Activated CD4-positive, alpha-beta memory T cell treated with anti-CD3 and anti-CD28 coated beads for 36 hours (primary cell): ENCODE data around the gene USP22. TPM values are rescaled to one million over a fixed set of nuclear protein-coding genes. Genes with fewer than 3 reads are reported as not detected.

ENCODE experiments used
- CTCF ChIA-PET: fragments of 350-600 bp; sonication (Branson Sonifier 250); formaldehyde crosslinking; loops from one replicate; lab custom pipeline; 2021; ENCODE audit warnings: antibody characterized with exemption, inconsistent platforms; lab: Charles Lee
- POLR2A ChIA-PET: fragments of 350-600 bp; sonication (Branson Sonifier 250); formaldehyde crosslinking; loops from one replicate; lab custom pipeline; 2021; ENCODE audit warnings: antibody characterized with exemption; lab: Charles Lee
- DNase-seq: peaks from one replicate; pipeline ENCODE4 v3.0.0-alpha.2; 2020
- H3K27ac Mint-ChIP-seq: one replicate; pipeline ENCODE4 v1.8.0; 2021; ENCODE audit warnings: mixed read lengths
- H3K27me3 Mint-ChIP-seq: one replicate; pipeline ENCODE4 v1.8.0; 2021; ENCODE audit warnings: mixed read lengths
- H3K36me3 Mint-ChIP-seq: one replicate; pipeline ENCODE4 v1.8.0; 2021; ENCODE audit warnings: mixed read lengths
- H3K4me1 Mint-ChIP-seq: one replicate; pipeline ENCODE4 v1.8.0; 2021; ENCODE audit warnings: low read depth, mixed read lengths
- H3K4me3 Mint-ChIP-seq: one replicate; pipeline ENCODE4 v1.8.0; 2021; ENCODE audit warnings: mild to moderate bottlenecking, mixed read lengths
- H3K9me3 Mint-ChIP-seq: one replicate; pipeline ENCODE4 v1.8.0; 2021; ENCODE audit warnings: mixed read lengths
- intact Hi-C: fragments of 100-400 bp; cut with micrococcal nuclease; formaldehyde crosslinking; loops from one replicate; pipeline ENCODE4 v1.15.1; 2023
- total RNA-seq, 2 experiments: library from RNA; stranded (reverse); gene quantifications; one replicate each; pipeline ENCODE4 v1.2.3, GENCODE V29; 2021

USP22 gene
- total RNA-seq, 2 experiments from 2014 or later: 120 to 124 TPM

DNA sequence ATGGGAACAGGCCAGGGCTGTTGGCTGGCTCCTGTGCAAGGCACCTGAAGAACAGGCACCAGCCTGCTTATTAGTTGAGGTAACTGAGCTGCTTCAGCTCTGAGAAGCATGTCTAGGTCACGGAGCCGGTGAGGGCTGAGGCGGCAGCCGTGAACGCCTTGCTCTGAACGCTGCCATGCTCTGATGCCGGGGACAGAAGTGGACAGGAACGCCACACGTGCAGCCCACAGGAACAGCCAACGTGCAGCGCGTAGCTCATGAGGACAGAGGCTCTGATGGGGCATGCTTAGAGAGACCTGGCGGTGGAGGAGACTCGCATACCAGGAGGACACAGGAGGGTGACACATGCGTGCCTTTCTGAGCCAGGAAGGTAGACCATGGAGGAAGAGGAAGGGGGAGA is 25.6 kb downstream of the USP22 start:
- ChIA-PET POLR2A (interaction anchor here (0.8 kb wide), 1 partner anchor 26 kb away, joined by 3 read pairs; the partner anchor contains the start of gene USP22), CTCF (interaction anchor here (1.1 kb wide), 1 partner anchor 26 kb away, joined by 4 read pairs; the partner anchor contains the start of gene USP22)
- intact Hi-C loops: no loop called here
- peaks cover 12% of the 10 kb centered on the region for H3K4me1 Mint-ChIP-seq
- no peak for DNase-seq
- H3K9me3 Mint-ChIP-seq: no peaks in the 10 kb centered on the region
- H3K4me3 Mint-ChIP-seq: no peak overlapping the region
- peaks cover 70% of the 10 kb centered on the region for H3K36me3 Mint-ChIP-seq
- no peaks in the 10 kb centered on the region for H3K27me3 Mint-ChIP-seq
- no peak overlapping the region for H3K27ac Mint-ChIP-seq

GRCh38 chr17:21016826-21017225 is 26.0 kb downstream of the USP22 start:
- intact Hi-C loops: no loop called here
- H3K4me3 Mint-ChIP-seq: no peak overlapping the region
- ChIA-PET POLR2A (interaction anchor here (0.8 kb wide), 1 partner anchor 26 kb away, joined by 3 read pairs; the partner anchor contains the start of gene USP22), CTCF (interaction anchor here (1.1 kb wide), 1 partner anchor 27 kb away, joined by 4 read pairs; the partner anchor contains the start of gene USP22)
- H3K27ac Mint-ChIP-seq: no peak overlapping the region
- H3K9me3 Mint-ChIP-seq: no peaks in the 10 kb centered on the region
- no peaks in the 10 kb centered on the region for H3K27me3 Mint-ChIP-seq
- peaks cover 72% of the 10 kb centered on the region for H3K36me3 Mint-ChIP-seq
- H3K4me1 Mint-ChIP-seq: peaks cover 12% of the 10 kb centered on the region
- no peak for DNase-seq

DNA sequence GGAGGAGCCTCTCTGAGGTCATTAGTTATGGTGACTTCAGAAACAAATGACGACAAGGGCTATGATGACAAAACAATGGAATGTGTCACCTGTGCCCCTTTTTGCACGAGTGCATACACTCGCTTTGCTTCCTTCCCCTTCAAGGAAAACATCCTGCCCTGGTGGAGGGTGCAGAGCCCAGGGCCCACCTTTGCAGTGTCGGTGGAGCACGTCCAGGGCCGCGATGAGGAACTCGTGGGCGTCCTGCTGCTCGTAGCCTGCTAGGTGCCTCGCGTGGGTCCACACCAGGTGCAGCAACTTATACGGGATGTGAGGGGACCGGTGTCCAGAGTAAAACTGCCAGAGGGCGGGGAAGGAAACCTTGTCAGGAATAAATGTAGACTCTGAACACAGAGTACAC is 27.2 kb downstream of the USP22 start:
- Mint-ChIP-seq H3K4me3 (no peak overlapping the region), H3K4me1 (peaks cover 12% of the 10 kb centered on the region), H3K27me3 (no peaks in the 10 kb centered on the region), H3K36me3 (peaks cover 71% of the 10 kb centered on the region), H3K9me3 (no peaks in the 10 kb centered on the region), H3K27ac (no peak overlapping the region)
- ChIA-PET POLR2A (no interaction called here), CTCF (interaction anchor here (1.7 kb wide), 1 partner anchor 23 kb away, joined by 6 read pairs; no protein-coding TSS in a partner anchor)
- intact Hi-C loops: no loop called here
- no peak for DNase-seq

GRCh38 chr17:21014498-21014897 is 28.3 kb downstream of the USP22 start:
- Mint-ChIP-seq H3K27ac (no peak overlapping the region), H3K36me3 (peaks cover 64% of the 10 kb centered on the region), H3K27me3 (no peaks in the 10 kb centered on the region), H3K4me1 (peaks cover 7% of the 10 kb centered on the region), H3K9me3 (no peaks in the 10 kb centered on the region), H3K4me3 (no peak overlapping the region)
- POLR2A ChIA-PET: no interaction called here
- intact Hi-C loops: no loop called here
- CTCF ChIA-PET: interaction anchor here (1.7 kb wide), 1 partner anchor 21 kb away, joined by 6 read pairs; no protein-coding TSS in a partner anchor
- DNase-seq: no peak

DNA sequence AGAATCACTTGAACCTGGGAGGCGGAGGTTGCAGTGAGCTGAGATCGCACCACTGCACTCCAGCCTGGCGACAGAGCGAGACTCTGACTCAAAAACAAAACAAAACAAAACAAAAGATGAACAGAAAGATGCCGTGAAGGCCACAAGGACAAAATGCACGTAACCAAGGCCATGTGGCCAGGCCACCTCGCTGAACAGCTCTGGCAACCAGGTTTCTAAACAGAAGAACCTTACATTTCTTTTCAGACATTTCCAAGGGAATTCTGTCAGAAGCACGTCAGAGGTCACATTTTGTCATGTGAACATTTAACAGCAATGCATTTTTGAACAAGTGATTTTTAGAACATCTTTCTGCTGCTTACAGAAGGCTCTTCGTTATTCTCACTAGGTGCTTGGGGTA is 28.8 kb downstream of the USP22 start:
- Mint-ChIP-seq H3K9me3 (no peaks in the 10 kb centered on the region), H3K27me3 (no peaks in the 10 kb centered on the region), H3K27ac (no peak overlapping the region), H3K4me1 (peaks cover 7% of the 10 kb centered on the region), H3K4me3 (no peak overlapping the region), H3K36me3 (peaks cover 63% of the 10 kb centered on the region)
- no peak for DNase-seq
- POLR2A ChIA-PET: no interaction called here
- CTCF ChIA-PET: interaction anchor here (1.7 kb wide), 1 partner anchor 21 kb away, joined by 6 read pairs; no protein-coding TSS in a partner anchor
- intact Hi-C loops: no loop called here

- H3K4me1 Mint-ChIP-seq: peaks cover 7% of the 10 kb centered on the region
- intact Hi-C loops: no loop called here
- H3K9me3 Mint-ChIP-seq: no peaks in the 10 kb centered on the region
- H3K4me3 Mint-ChIP-seq: no peak overlapping the region
- ChIA-PET POLR2A (no interaction called here), CTCF (no interaction called here)
- no peaks in the 10 kb centered on the region for H3K27me3 Mint-ChIP-seq
- DNase-seq: no peak
- peaks cover 58% of the 10 kb centered on the region for H3K36me3 Mint-ChIP-seq
- no peak overlapping the region for H3K27ac Mint-ChIP-seq
These were observed 30.1 kb downstream of the USP22 start for GRCh38 chr17:21012736-21013135.

GRCh38 chr17:21010705-21011596 is 31.9 kb downstream of the USP22 start:
- no peak for DNase-seq
- no peaks in the 10 kb centered on the region for H3K9me3 Mint-ChIP-seq
- intact Hi-C loops: no loop called here
- ChIA-PET CTCF (no interaction called here), POLR2A (no interaction called here)
- H3K4me3 Mint-ChIP-seq: no peak overlapping the region
- H3K4me1 Mint-ChIP-seq: peaks cover under 1% of the 10 kb centered on the region
- H3K36me3 Mint-ChIP-seq: peaks cover 54% of the 10 kb centered on the region
- peak overlapping the region; percentile 49 for H3K27ac Mint-ChIP-seq
- H3K27me3 Mint-ChIP-seq: no peaks in the 10 kb centered on the region

DNA sequence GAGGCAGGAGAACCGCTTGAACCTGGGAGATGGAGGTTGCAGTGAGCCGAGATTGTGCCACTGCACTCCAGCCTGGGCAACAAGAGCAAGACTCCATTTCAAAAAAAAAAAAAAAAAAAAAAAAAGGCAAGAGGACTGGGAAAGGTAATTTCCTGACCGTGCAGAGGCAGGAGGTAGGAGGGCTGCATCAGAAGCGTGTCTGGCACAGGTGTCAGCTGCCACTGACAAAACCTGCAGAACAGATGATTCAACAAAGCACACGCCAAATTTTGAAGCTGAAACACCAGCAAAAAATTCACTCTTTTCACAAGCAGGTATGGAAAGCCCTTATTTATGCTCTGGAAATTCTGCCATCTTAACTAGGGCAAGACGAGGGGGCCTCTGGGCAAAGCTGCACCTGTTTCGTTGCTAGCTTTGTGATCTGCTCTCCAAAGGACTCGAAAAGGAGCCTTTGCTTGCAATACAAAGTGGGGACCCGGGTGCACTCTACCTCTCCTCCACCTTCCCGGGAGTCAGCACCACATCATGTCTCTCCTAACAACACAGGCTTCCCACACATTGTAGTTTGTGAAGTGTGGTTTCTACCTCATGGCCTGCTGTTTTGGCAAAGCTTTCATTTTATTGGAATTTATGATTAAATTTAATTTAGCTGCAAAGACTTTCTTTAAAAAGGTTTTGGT is 33.7 kb downstream of the USP22 start:
- CTCF ChIA-PET: no interaction called here
- no peaks in the 10 kb centered on the region for H3K4me1 Mint-ChIP-seq
- DNase-seq: no peak
- POLR2A ChIA-PET: no interaction called here
- peaks cover 59% of the 10 kb centered on the region for H3K36me3 Mint-ChIP-seq
- H3K9me3 Mint-ChIP-seq: no peaks in the 10 kb centered on the region
- no peak overlapping the region for H3K27ac Mint-ChIP-seq
- H3K4me3 Mint-ChIP-seq: no peak overlapping the region
- intact Hi-C loops: no loop called here
- no peaks in the 10 kb centered on the region for H3K27me3 Mint-ChIP-seq

GRCh38 chr17:21008160-21008915 is 34.5 kb downstream of the USP22 start:
- Mint-ChIP-seq H3K4me3 (no peak overlapping the region), H3K4me1 (no peaks in the 10 kb centered on the region), H3K9me3 (no peaks in the 10 kb centered on the region), H3K27ac (no peak overlapping the region), H3K27me3 (no peaks in the 10 kb centered on the region), H3K36me3 (peaks cover 61% of the 10 kb centered on the region)
- ChIA-PET CTCF (interaction anchor here (2.2 kb wide), 1 partner anchor 15 kb away, joined by 9 read pairs; no protein-coding TSS in a partner anchor), POLR2A (no interaction called here)
- DNase-seq: no peak
- intact Hi-C loops: no loop called here

DNA sequence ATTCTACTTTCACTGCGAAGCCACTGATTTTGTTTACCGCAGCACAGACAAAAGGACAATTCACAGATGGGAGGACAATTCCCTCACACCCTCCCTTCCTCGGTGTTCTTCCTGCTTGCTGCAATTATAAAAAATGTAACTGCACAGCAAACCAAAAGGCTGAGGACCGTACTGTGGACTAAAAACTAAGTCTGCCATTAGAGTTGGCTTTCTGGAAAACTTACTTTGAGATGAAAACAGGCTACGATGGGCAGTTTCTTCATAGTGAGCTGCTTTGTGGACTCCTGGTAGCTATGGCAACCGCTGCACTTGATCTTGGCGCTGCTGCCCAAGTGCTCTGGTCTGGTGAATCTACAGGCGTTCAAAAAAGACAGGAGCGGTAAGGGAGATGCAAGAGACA is 35.2 kb downstream of the USP22 start:
- POLR2A ChIA-PET: no interaction called here

GRCh38 chr17:21005803-21006202 is 37.0 kb downstream of the USP22 start:
- no peak for DNase-seq
- Mint-ChIP-seq H3K4me3 (no peak overlapping the region), H3K27me3 (no peaks in the 10 kb centered on the region), H3K36me3 (peaks cover 57% of the 10 kb centered on the region), H3K27ac (no peak overlapping the region), H3K4me1 (peaks cover 9% of the 10 kb centered on the region), H3K9me3 (no peaks in the 10 kb centered on the region)
- ChIA-PET POLR2A (no interaction called here), CTCF (interaction anchor here (2.2 kb wide), 1 partner anchor 13 kb away, joined by 9 read pairs; no protein-coding TSS in a partner anchor)
- intact Hi-C loops: no loop called here

More for the DNA sequence above, 35.2 kb downstream of the USP22 start:
- no peak for DNase-seq
- Mint-ChIP-seq H3K4me3 (no peak overlapping the region), H3K36me3 (peaks cover 57% of the 10 kb centered on the region), H3K27me3 (no peaks in the 10 kb centered on the region), H3K27ac (no peak overlapping the region), H3K4me1 (no peaks in the 10 kb centered on the region), H3K9me3 (no peaks in the 10 kb centered on the region)
- CTCF ChIA-PET: interaction anchor here (2.2 kb wide), 1 partner anchor 15 kb away, joined by 9 read pairs; no protein-coding TSS in a partner anchor
- intact Hi-C loops: no loop called here
